WERI-Rb-1 (cell line): ENCODE results near the gene RELL1.

ENCODE experiments used
- DNase-seq: peaks from one replicate; pipeline ENCODE4 v3.0.0-alpha.2; 2020
- H3K27ac ChIP-seq: fragments of 250-450 bp; sonication (Bioruptor Pico); 2 replicates; pipeline ENCODE4 v1.5.1; 2020; ENCODE audit warnings: mild to moderate bottlenecking, moderate library complexity
- H3K27me3 ChIP-seq: fragments of 250-450 bp; sonication (Bioruptor Pico); 2 replicates; pipeline ENCODE4 v1.5.1; 2021; ENCODE audit warnings: mild to moderate bottlenecking, low read depth, moderate library complexity; ENCODE audit not compliant: insufficient read depth, severe bottlenecking
- H3K36me3 ChIP-seq: fragments of 250-450 bp; sonication (Bioruptor Pico); 2 replicates; pipeline ENCODE4 v1.5.1; 2020; ENCODE audit warnings: mild to moderate bottlenecking, moderate library complexity
- H3K4me3 ChIP-seq: 2 replicates; pipeline ENCODE4 v1.5.1; 2011; ENCODE audit warnings: low read depth, mild to moderate bottlenecking, control low read depth, low read length
- H3K9me3 ChIP-seq: fragments of 250-450 bp; sonication (Bioruptor Pico); 2 replicates; pipeline ENCODE4 v1.5.1; 2021; ENCODE audit warnings: mild to moderate bottlenecking, moderate library complexity; ENCODE audit not compliant: severe bottlenecking
- CTCF ChIP-seq: IDR thresholded peaks from 2 replicates; pipeline ENCODE4 v1.5.1; 2011; ENCODE audit warnings: low read depth, mild to moderate bottlenecking, control low read depth, inconsistent platforms, low read length

Gene RELL1

GRCh38 chr4:37632836-37633235, 53.3 kb downstream of the RELL1 start:
- Histone ChIP-seq H3K36me3 (peaks cover 3% of the 10 kb centered on the region; the same call in 1 of the 2 replicates), H3K4me3 (no peak overlapping the region), H3K27ac (no peak overlapping the region), H3K9me3 (peaks cover 2% of the 10 kb centered on the region), H3K27me3 (no peaks in the 10 kb centered on the region)
- no peak for TF ChIP-seq CTCF
- no peak for DNase-seq

- DNase-seq: no peak
- Histone ChIP-seq H3K27me3 (no peaks in the 10 kb centered on the region), H3K27ac (no peak overlapping the region), H3K9me3 (peaks cover 2% of the 10 kb centered on the region), H3K36me3 (peaks cover 3% of the 10 kb centered on the region; the same call in 1 of the 2 replicates), H3K4me3 (no peak overlapping the region)
- TF ChIP-seq CTCF: no peak
Measured at GRCh38 chr4:37631551-37631950, 54.6 kb downstream of the RELL1 start.

GRCh38 chr4:37629713-37630112, 56.5 kb downstream of the RELL1 start:
- Histone ChIP-seq H3K36me3 (peaks cover 3% of the 10 kb centered on the region; the same call in 1 of the 2 replicates), H3K27me3 (no peaks in the 10 kb centered on the region), H3K9me3 (peaks cover 2% of the 10 kb centered on the region), H3K27ac (no peak overlapping the region), H3K4me3 (no peak overlapping the region)
- DNase-seq: no peak
- TF ChIP-seq CTCF: no peak

GRCh38 chr4:37628977-37629609, 57.1 kb downstream of the RELL1 start:
- peak; percentile 71 for DNase-seq
- TF ChIP-seq CTCF: no peak

GRCh38 chr4:37627263-37627662, 58.9 kb downstream of the RELL1 start:
- no peak overlapping the region for H3K27ac ChIP-seq
- TF ChIP-seq CTCF: no peak
- DNase-seq: no peak
- peaks cover 2% of the 10 kb centered on the region for H3K9me3 ChIP-seq
- H3K4me3 ChIP-seq: no peak overlapping the region
- H3K36me3 ChIP-seq: no peaks in the 10 kb centered on the region
- H3K27me3 ChIP-seq: no peaks in the 10 kb centered on the region

More at GRCh38 chr4:37628977-37629609, 57.1 kb downstream of the RELL1 start:
- H3K27ac ChIP-seq: no peak overlapping the region
- peaks cover 2% of the 10 kb centered on the region for H3K9me3 ChIP-seq
- H3K36me3 ChIP-seq: peaks cover 3% of the 10 kb centered on the region; the same call in 1 of the 2 replicates
- H3K4me3 ChIP-seq: no peak overlapping the region
- no peaks in the 10 kb centered on the region for H3K27me3 ChIP-seq

GRCh38 chr4:37625499-37625898, 60.7 kb downstream of the RELL1 start:
- no peak for DNase-seq
- H3K27me3 ChIP-seq: no peaks in the 10 kb centered on the region
- TF ChIP-seq CTCF: no peak
- no peak overlapping the region for H3K27ac ChIP-seq
- H3K9me3 ChIP-seq: no peaks in the 10 kb centered on the region
- no peak overlapping the region for H3K4me3 ChIP-seq
- no peaks in the 10 kb centered on the region for H3K36me3 ChIP-seq
